Cerebellar cortex (tissue), 1 donor: Measurements from ENCODE around the gene IL15RA.
A peak's percentile ranks its signal among the peaks of the same experiment; 100 is the strongest.
"Not testable (repeated sequence)": the region's sequence is repeated elsewhere in the genome, so short reads cannot be mapped to it uniquely, and the experiment has no call there.

Experiments
- DNase-seq: peaks from one replicate; pipeline ENCODE4 v3.0.0-alpha.2; 2015; ENCODE audit warnings: low spot score

IL15RA gene

DNA sequence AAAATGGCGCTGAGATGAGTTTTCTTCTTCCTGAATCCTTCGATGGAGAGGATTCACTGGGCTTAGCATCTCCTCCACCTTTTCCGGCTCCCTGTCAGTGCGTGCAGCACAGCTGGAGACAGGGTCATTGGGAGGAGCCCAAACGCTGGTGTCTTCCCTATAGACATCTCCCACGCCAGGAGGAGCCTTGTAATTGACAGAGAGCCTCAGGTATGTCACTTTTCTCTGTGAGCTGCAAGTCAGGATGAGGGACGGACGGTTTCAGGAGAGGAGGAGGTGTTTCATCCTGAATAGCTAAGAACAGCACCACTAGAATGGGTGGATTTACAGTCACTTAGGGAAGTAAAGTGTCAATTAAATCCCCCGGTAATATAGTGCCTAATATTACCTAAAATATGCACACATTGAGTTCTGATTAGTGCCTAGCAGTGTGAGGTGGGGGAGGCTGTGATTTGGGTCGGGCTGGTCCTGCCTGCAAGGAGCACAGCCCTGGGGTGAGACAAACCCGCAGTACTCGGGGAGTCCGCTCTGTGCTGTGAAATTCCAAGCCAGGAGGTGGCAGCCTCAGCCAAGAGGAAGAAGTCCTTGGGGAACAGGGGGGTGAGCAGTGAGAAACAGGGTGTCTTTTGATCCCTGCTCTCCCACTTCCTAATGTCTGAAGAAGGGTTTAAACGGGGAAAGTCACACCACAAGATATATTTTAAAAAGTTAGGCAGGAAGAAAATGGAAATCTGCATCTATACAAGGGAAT, 28.2 kb downstream of the IL15RA start:
- DNase-seq: peak; percentile 45

DNA sequence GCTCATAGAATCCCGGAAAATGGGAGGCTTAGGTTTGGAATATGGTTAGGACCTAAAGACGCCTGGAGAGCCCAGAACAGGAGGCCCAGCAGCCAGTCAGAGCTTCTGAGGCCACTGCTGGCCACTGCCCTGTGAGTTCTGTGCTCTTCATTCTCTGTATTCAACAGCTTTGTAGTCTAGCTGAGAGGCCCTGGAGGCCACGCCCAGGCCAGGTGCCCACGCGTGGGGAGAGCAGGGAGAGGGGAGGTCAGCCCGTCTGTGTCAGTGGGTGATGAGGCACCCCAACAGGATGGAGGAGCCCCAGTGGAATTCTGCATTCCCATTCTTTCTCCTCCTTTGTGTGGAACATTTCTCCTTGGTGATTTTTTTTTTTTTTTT, 29.1 kb downstream of the IL15RA start:
- no peak for DNase-seq

- no peak for DNase-seq
These were observed 29.7 kb downstream of the IL15RA start for GRCh38 chr10:5947471-5948207.

DNA sequence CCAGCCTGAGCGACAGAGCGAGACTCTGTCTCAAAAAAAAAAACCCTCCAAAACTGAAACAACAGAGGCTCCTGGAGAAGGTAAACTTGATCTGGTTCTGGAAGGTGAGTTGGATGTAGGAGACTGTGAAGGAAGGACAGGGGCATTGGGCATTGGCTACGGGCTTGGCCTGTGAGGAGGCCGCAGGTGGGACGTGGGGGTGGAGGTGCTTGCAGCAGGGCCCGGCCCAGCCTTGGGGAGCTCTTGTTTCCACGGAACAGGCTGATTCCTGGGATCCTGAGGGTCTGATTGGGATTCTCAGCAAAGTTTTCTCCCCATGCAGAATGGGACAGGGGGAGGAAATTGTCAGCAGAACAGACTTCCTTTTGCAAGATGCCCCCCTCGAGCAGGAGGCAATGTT, 30.6 kb downstream of the IL15RA start:
- no peak for DNase-seq

- not testable (repeated sequence) for DNase-seq
These were observed 30.9 kb downstream of the IL15RA start for GRCh38 chr10:5946419-5946775.

DNA sequence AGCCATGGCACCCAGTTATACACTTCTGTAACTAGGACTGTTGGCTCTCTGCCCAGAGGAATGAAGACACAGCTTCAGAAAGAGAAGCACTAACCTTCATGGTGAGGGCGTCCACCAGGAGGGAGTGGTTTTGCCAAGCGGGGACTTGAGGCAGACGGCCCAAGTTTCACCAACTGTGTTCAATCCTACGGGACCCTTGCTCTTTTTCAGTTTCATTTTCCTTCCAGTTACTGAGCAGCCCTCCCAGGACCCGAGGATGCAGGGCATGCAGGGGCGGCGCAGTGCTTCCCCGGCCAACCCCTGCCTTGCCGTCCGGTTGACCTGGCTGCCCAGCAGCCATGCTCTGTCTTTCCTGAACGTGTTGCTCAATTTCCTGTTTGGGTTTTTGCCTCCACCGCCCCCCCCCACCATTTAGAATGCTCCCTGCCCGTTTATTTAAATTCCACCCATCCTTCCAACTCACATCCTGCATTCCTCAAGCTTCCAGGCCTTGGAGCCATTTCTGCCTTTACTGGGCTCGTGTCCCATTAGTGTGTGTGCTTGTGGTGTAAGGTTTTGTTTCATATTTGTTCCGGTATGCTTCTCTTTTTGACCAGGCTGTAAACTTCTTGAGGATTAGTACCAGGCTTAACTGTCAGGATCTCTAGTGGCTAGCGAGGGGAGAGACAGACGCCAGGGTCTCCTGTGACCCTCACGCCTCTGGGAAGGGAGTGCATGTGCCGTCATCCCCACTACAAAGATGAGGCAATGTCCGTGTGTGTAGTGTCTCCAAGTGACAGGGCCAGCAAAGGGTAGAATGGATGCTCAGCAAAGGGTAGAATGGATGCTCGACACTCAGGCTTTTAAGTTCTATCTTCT, 31.6 kb downstream of the IL15RA start:
- DNase-seq: no peak

DNA sequence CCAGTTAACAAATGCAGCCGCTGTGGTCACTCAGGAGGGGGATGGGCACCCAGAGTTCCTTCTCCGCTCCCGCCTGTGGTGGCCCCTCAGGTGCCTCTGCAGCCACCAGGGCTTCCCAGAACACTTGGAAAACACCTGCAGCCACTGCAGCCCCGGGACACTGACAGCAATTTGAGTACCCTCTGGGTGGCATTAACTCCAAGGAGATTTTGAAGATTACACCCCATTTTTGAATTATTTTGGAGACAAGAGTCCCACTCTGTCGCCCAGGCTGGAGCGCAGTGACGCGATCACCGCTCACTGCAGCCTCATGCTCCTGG, 32.2 kb downstream of the IL15RA start:
- no peak for DNase-seq

- peak; percentile 24 for DNase-seq
These were observed 32.8 kb downstream of the IL15RA start for GRCh38 chr10:5944389-5945189.

GRCh38 chr10:5943536-5943935, 33.8 kb downstream of the IL15RA start:
- DNase-seq: no peak

DNA sequence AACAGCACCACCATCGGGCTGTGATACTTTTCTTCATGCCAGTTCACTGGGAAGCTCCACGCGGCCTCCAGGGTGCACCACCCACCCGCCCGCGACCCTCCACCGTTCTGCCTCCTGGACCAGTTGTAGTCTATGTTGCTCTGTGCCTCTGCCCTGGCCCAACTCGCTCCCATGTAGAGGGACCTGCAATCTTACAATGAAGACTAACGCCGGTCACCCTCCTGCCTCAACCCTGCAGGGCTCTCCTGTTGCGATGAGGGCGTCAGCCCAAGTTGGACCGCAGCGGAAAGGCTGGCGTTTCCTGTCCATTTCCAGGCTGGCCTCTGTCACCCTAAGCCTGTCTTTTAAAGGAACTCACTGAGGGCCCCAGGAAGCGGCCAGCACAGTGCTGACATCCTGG, 34.9 kb downstream of the IL15RA start:
- no peak for DNase-seq

DNA sequence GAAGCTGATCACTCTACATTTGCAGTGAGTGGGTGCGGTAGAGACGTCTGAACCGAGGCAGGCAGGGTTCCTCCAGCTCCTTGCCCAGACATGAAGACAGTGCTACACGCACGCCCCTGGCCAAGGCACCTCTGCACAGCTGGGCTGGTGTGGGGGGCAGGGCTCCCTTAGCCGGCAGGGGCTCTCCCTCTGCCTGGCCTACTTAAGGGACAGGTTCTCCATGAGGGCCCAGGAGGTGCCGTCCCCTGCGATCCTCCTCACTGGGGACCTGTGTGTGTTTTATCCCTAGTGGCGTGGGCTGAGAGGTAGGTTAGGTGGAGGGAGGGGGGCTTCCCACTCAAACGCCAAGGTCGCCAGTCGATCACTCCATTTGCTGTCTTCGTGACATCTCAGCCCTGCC, 35.3 kb downstream of the IL15RA start:
- DNase-seq: no peak

DNA sequence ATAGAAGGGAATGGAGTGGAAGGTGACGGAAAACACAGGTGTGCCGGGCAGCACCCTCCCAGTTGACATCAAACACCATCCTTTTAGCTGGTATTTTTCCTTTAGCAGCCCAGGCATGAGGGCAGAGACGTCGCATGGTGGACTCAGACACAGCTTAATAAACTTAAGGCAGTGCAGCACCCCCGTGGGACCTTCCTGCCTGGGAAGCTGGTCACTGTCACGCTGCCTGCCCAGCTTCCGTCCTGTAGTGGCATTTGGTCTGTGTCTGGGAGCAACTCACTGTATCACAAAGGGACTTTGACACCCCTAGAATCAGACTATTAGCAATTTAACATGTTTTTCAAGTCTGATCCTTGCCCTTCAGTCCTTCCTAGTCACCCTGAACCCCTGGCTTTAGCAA, 35.8 kb downstream of the IL15RA start:
- DNase-seq: no peak

DNA sequence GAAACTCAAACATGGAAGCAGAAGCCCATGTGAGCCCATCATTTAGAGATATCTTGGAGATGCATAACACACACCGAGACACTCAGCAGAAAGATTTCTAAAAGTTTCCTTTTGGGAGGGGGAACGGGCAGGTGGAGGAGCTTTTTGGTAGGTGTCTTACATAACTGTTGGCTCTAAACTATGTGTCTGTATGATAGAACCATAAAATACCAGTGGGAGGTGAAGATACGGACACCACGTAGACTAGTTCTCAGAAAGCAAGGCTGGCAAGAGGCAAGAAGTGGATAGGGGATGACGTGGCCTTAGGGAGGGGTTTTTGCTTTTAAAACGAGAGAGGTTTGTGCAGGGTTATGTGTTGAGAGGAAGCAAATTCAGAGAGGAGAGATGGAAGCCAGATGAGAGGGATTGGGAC, 36.5 kb downstream of the IL15RA start:
- no peak for DNase-seq

DNA sequence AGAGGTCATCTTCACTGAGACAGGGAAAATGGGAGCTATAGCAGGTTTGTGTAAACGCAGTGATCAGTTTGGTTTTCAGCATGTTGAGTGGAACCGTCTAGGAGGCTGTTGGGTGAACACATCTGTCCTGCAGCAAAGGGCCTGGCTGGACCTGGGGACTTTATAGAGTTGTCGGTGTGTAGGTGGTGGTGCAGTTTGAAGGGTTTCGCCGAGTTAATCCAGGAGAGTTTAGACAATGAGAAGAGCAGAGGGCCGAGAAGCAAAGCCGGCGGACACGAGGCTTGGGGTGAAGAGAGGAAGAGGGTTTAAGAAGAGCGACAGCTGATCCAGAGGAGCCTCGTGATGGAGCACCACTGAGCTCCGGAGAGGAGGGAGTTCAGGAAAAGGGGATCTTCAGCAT, 39.1 kb downstream of the IL15RA start:
- DNase-seq: no peak

GRCh38 chr10:5937016-5937415, 40.3 kb downstream of the IL15RA start:
- no peak for DNase-seq

- DNase-seq: no peak
These were observed 41.7 kb downstream of the IL15RA start for GRCh38 chr10:5935628-5936027.

DNA sequence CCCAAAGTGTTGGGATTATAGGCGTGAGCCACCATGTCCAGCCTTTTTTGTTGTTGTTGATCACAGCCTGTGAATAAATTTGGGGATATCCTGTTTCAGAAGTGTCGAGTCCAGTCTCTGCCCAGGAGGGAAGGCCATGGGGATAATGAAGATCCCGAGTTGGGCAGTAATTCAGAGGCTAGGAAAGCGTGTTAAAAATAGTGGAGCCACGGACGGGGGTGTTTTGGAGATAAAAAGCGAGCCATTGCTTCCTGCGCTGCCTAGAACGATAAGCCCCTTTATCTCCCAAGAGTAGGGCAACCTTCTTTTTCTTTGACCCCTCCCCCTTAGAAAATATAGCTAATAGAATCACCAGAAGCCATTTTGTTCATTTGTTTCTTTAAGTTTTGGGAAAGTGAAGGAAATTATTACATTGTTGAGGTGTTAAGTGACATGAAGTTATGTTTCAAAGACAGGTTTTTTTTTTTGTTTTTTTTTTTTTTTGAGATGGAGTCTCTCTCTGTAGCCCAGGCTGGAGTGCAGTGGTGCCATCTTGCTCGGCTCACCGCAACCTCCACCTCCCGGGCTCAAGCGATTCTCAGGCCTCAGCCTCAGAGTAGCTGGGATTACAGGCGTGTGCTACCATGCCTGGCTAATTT, 43.3 kb downstream of the IL15RA start:
- no peak for DNase-seq

GRCh38 chr10:5932345-5932744, 45.0 kb downstream of the IL15RA start:
- DNase-seq: no peak

- DNase-seq: peak; percentile 33
These were observed 47.1 kb downstream of the IL15RA start for GRCh38 chr10:5930272-5930671.

GRCh38 chr10:5929442-5929841, 47.9 kb downstream of the IL15RA start:
- DNase-seq: no peak

DNA sequence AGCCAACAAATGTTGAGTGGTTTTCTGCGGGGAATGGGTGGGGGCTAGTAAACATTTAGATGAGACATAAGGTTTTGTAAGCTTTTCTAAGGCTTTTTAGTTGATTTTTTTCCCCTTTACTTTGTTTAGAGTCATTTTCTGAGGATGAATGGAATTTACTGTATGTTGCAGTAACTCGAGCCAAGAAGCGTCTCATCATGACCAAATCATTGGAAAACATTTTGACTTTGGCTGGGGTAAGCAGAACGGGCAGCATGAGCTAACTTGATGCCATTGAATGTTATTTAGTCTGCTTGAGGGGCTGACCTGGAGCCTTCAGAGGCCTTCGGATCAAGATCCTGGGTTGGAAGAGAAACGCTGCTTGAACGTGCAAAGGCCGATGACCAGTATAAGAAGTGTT, 50.0 kb downstream of the IL15RA start:
- peak; percentile 17 for DNase-seq

DNA sequence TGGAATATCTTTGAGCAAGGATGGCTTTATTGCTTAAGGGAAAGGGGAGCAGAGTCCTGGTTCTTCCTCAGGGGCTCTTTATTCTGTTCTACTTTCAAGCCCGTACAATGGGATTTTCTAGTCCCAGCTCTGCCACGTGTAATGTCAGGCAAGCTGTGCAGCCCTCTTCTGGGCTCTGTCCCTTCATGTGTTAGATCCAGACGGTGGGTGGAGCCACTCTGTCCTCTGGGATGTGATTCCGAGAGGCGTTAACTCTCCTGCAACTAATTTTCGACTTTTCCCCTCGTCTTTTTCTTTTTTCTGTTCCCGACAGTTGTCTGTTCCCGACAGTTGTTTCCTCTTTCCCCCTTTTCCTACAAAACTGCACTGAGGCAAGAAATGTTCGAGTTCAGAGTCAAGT, 52.5 kb downstream of the IL15RA start:
- DNase-seq: no peak
